Measurements from ENCODE around the gene ZNF511. TPM values are rescaled to one million over a fixed set of nuclear protein-coding genes. Genes with fewer than 3 reads are reported as not detected.

The ZNF511 gene
- total RNA-seq, 1 experiment from 2014 or later: 42.7 TPM

DNA sequence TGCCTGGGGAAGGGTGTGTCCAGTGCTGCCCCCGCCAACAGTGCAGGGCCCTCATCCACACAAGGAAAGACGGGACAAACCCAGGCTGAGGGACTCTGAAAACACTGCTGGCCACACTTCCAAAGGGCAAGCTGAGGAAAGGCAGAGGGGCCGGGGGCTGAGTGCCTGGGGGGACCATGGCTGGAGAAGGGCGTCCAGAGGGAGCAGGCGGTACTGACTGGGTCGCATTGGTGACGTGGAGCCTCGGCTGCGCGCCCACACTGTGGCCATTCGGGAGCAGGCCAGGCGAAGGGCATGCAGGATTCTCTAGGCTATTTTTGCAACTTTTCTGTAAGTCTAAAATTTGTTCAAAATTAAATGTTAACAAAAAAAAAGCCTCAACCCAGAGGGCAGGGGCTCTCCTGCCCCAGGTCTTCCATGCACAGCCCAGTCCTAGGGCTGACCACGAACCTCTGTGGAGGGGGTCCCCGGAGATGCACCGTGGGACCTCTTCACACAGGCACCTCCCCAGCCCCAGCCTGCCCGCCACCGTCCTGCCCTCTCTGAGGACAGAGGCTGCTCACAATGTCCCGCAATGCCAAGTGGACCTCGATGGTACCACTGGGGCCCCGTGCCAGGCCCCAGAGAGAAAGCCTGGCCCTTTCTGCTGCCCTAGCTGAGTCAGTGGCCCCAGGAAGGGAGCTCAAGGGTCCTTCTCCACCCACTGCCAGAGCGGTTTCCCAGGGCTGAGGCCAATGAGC lies 42.5 kb upstream of the ZNF511 start:
- TF ChIP-seq, protein P1, sequence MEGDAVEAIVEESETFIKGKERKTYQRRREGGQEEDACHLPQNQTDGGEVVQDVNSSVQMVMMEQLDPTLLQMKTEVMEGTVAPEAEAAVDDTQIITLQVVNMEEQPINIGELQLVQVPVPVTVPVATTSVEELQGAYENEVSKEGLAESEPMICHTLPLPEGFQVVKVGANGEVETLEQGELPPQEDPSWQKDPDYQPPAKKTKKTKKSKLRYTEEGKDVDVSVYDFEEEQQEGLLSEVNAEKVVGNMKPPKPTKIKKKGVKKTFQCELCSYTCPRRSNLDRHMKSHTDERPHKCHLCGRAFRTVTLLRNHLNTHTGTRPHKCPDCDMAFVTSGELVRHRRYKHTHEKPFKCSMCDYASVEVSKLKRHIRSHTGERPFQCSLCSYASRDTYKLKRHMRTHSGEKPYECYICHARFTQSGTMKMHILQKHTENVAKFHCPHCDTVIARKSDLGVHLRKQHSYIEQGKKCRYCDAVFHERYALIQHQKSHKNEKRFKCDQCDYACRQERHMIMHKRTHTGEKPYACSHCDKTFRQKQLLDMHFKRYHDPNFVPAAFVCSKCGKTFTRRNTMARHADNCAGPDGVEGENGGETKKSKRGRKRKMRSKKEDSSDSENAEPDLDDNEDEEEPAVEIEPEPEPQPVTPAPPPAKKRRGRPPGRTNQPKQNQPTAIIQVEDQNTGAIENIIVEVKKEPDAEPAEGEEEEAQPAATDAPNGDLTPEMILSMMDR (IDR thresholded peaks at IDR 0.05; ENCODE audit: unreplicated experiment): no peak
- Mint-ChIP-seq H3K27ac (ENCODE audit: low read depth, unreplicated experiment) (no peak overlapping the region), H3K9me3 (ENCODE audit: unreplicated experiment) (no peaks in the 10 kb centered on the region), H3K4me3 (ENCODE audit: unreplicated experiment) (no peak overlapping the region), H3K36me3 (ENCODE audit: insufficient read depth, unreplicated experiment) (no peaks in the 10 kb centered on the region), H3K27me3 (ENCODE audit: insufficient read depth, unreplicated experiment) (no peaks in the 10 kb centered on the region), H3K4me1 (ENCODE audit: insufficient read depth, unreplicated experiment) (peaks cover 11% of the 10 kb centered on the region)
- BruUV-seq (replicated peaks): no TSS peak
- intact Hi-C loops (cut with micrococcal nuclease): no loop called here
- ChIA-PET POLR2A (interaction anchor here (1.1 kb wide), 1 partner anchor 41 kb away, joined by 3 read pairs; no protein-coding TSS in a partner anchor), CTCF (interaction anchor here (1.0 to 1.1 kb wide), 2 partner anchors 9 to 12 kb away, joined by 3 to 5 read pairs; no protein-coding TSS in a partner anchor)
- DNase-seq (ENCODE audit: unreplicated experiment): no peak

DNA sequence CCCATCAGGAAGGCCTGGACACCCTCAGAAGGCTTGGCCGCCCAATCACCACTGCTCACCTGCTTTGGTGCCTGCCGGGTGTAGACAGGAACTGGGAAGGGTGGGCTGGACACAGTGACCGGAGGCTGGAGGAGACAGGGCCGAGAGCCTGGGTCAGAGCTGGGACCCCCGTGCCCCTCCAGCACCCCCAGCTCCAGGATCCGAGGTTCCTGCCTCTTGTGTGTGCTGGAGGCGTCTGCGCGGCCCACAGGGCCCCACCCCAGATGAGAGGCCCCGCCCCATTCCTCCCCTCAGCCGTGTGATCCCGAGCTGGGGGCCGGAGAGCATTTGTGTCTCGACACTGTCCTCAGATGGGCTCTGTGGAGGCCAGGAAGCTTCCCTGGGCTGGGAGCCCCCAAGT lies 41.4 kb upstream of the ZNF511 start:
- H3K36me3 Mint-ChIP-seq (ENCODE audit: insufficient read depth, unreplicated experiment): no peaks in the 10 kb centered on the region
- H3K27ac Mint-ChIP-seq (ENCODE audit: low read depth, unreplicated experiment): no peak overlapping the region
- TF ChIP-seq, protein P1 (IDR thresholded peaks at IDR 0.05; ENCODE audit: unreplicated experiment): no peak
- H3K4me1 Mint-ChIP-seq (ENCODE audit: insufficient read depth, unreplicated experiment): peaks cover 11% of the 10 kb centered on the region
- DNase-seq (ENCODE audit: unreplicated experiment): no peak
- no TSS peak for BruUV-seq (replicated peaks)
- ChIA-PET CTCF (interaction anchor here (0.9 to 1.0 kb wide), 3 partner anchors 9 to 124 kb away, joined by 3 to 5 read pairs (median 3); no protein-coding TSS in a partner anchor), POLR2A (interaction anchor here (0.7 to 1.8 kb wide), 2 partner anchors 10 to 365 kb away, joined by 4 to 6 read pairs; no protein-coding TSS in a partner anchor)
- no peaks in the 10 kb centered on the region for H3K27me3 Mint-ChIP-seq (ENCODE audit: insufficient read depth, unreplicated experiment)
- intact Hi-C loops (cut with micrococcal nuclease): no loop called here
- no peak overlapping the region for H3K4me3 Mint-ChIP-seq (ENCODE audit: unreplicated experiment)
- H3K9me3 Mint-ChIP-seq (ENCODE audit: unreplicated experiment): no peaks in the 10 kb centered on the region

DNA sequence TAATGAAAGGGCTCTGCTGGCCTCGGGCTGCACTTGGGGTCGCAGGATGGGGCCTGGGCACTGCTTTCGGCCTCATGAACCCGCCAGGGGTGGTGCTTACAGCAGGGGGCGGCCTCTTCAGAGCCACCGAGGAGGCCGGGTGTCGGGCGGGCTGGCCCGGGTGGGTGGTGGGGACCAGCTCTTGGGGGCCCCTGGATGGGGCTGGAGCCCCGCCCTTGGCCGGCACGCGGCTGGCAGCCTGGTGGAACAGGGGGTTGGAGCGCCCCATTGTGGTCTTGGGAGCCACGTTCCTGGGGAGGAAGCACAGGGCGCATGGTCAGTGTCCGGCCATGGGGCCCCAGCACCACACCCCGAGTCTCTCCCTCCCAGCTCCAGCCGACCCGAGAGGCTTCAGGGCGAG lies 40.9 kb upstream of the ZNF511 start:
- no peak overlapping the region for H3K27ac Mint-ChIP-seq (ENCODE audit: low read depth, unreplicated experiment)
- POLR2A ChIA-PET: interaction anchor here (0.7 to 1.8 kb wide), 2 partner anchors 10 to 365 kb away, joined by 4 to 6 read pairs; no protein-coding TSS in a partner anchor
- intact Hi-C loops (cut with micrococcal nuclease): no loop called here
- CTCF ChIA-PET: interaction anchor here (0.9 to 1.0 kb wide), 2 partner anchors 10 to 124 kb away, joined by 3 read pairs; no protein-coding TSS in a partner anchor
- BruUV-seq (replicated peaks): no TSS peak
- TF ChIP-seq, protein P1 (IDR thresholded peaks at IDR 0.05; ENCODE audit: unreplicated experiment): no peak
- no peak for DNase-seq (ENCODE audit: unreplicated experiment)
- H3K4me1 Mint-ChIP-seq (ENCODE audit: insufficient read depth, unreplicated experiment): peaks cover 11% of the 10 kb centered on the region
- no peaks in the 10 kb centered on the region for H3K36me3 Mint-ChIP-seq (ENCODE audit: insufficient read depth, unreplicated experiment)
- H3K9me3 Mint-ChIP-seq (ENCODE audit: unreplicated experiment): no peaks in the 10 kb centered on the region
- H3K4me3 Mint-ChIP-seq (ENCODE audit: unreplicated experiment): no peak overlapping the region
- no peaks in the 10 kb centered on the region for H3K27me3 Mint-ChIP-seq (ENCODE audit: insufficient read depth, unreplicated experiment)

DNA sequence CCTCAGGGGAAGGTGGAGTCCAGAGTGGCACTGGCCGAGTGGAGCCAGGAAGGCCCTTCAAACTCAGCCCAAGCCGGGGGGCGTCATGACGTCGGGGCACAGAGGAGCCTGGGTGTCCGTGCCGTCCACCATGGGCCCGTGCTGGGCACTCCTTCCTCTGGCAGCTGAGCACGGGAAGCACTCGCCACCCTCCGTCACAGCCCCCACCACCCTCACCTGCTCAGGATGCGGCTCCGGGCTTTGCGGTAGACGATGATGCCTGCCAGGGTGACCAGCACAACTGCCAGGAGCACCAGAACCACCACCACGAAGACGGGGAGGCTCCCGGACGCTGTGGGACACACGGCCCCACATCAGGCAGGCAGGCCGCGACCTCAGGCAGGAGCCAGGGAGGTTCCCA lies 40.2 kb upstream of the ZNF511 start:
- ChIA-PET CTCF (interaction anchor here (0.8 kb wide), 1 partner anchor 20 kb away, joined by 3 read pairs; no protein-coding TSS in a partner anchor), POLR2A (interaction anchor here (1.8 kb wide), 1 partner anchor 9 kb away, joined by 6 read pairs; no protein-coding TSS in a partner anchor)
- intact Hi-C loops (cut with micrococcal nuclease): no loop called here
- no peaks in the 10 kb centered on the region for H3K27me3 Mint-ChIP-seq (ENCODE audit: insufficient read depth, unreplicated experiment)
- no peaks in the 10 kb centered on the region for H3K36me3 Mint-ChIP-seq (ENCODE audit: insufficient read depth, unreplicated experiment)
- H3K27ac Mint-ChIP-seq (ENCODE audit: low read depth, unreplicated experiment): no peak overlapping the region
- BruUV-seq (replicated peaks): no TSS peak
- DNase-seq (ENCODE audit: unreplicated experiment): no peak
- TF ChIP-seq, protein P1 (IDR thresholded peaks at IDR 0.05; ENCODE audit: unreplicated experiment): no peak
- H3K4me3 Mint-ChIP-seq (ENCODE audit: unreplicated experiment): no peak overlapping the region
- no peaks in the 10 kb centered on the region for H3K9me3 Mint-ChIP-seq (ENCODE audit: unreplicated experiment)
- H3K4me1 Mint-ChIP-seq (ENCODE audit: insufficient read depth, unreplicated experiment): peaks cover 11% of the 10 kb centered on the region

Data from MCF 10A (cell line).